MV-4-11 (cell line): ENCODE data around the gene FIBP.

Source experiments
- DNase-seq: peaks from one replicate; lab custom pipeline; 2025; lab: John Stamatoyannopoulos, UW

FIBP gene

DNA sequence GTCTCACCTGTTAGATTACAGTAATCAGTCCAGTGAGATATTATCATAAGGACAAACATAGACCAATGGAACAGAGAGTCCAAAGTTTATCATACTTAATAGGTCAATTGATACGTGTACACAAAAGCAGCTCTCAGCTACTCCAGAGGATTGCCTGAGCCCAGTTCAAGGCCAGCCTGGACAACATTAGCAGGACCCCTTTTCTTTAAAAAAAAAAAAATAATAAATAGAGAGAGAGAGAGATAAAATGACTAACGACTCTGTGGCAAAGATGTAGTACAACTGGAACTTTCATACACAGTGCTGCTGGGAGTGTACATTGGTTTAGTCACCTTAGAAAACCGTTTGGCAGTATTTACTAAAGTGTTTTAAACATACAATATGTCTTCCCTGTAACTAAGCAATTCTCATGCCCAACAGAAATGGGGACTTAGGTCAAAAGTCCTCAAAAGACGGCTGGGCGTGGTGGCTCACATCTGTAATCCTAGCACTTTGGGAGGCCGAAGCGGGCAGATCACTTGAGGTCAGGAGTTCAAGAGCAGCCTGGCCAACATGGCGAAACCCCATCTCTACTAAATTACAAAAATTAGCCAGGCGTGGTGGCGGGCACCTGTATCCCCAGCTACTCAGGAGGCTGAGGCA is 43.9 kb downstream of the FIBP start:
- no peak for DNase-seq

- no peak for DNase-seq
These were observed 44.5 kb downstream of the FIBP start for GRCh38 chr11:65843811-65844210.

- DNase-seq, result no peak
These were observed 46.1 kb downstream of the FIBP start for GRCh38 chr11:65842144-65842543.

DNA sequence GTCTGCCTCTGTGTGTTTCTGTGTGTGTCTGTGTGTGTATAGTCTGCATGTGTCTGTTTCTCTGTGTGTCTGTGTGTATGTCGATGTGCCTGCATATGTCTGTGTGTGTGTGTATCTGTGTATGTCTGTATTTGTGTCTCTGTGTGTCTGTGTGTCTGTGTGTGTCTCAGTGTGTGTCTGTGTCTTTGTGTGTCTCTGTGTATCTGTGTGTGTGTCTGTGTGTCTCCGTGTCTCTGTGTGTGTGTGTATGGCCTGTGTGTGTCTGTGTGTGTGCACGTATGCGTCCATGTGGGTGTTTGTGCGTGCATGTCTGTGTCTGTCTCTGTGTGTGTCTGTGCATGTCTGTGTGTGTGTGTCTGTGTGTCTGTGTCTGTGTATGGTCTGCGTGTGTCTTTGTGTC is 54.1 kb downstream of the FIBP start:
- DNase-seq, result no peak
